ENCODE data around the gene NRM.

NRM gene

DNA sequence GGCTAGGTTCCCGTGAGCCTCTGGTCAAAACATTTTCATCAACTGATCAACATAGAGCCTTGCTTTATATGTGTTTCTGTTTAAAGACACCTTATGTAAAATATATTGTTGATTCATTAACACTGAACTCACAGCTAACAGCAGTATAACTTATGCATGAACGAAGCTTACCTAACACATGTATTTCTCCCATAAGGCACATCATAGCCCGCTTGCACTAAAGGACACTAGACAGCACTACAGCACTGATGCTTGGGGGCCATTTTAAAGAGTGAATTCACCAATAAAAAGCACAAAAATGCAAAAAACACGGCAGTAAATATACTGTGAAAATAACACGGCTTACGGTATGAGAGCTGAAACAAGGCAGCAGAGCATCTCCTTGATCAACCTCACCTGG, 47.7 kb upstream of the NRM start:
- Histone ChIP-seq H3K4me1 (ENCODE audit: control insufficient read depth, insufficient read depth, low read length) (no peaks in the 10 kb centered on the region), H3K9me3 (ENCODE audit: control insufficient read depth, insufficient read depth, low read depth, low read length) (no peaks in the 10 kb centered on the region), H3K36me3 (ENCODE audit: control insufficient read depth in 2 of 2, insufficient read depth in 1 of 2, low read length in 2 of 2) (peaks cover 51 to 75% of the 10 kb centered on the region in 2 experiments; a peak in 2 of 3 replicates), H3K4me3 (ENCODE audit: low read depth, low read length) (no peak overlapping the region), H3K27ac (ENCODE audit: extremely low read depth, low read depth, low read length) (no peak overlapping the region)
- CTCF ChIA-PET, result interaction anchor here (0.6 to 2.9 kb wide), 9 partner anchors 8 to 351 kb away, joined by 4 to 22 read pairs (median 5); no protein-coding TSS in a partner anchor
- POLR2A ChIA-PET, result interaction anchor here (0.7 to 1.6 kb wide), 3 partner anchors 10 to 43 kb away, joined by 3 to 5 read pairs (median 4); no protein-coding TSS in a partner anchor
- TF ChIP-seq ZNF510 (tag by site-specific recombination; IDR thresholded peaks at IDR 0.05; ENCODE audit: insufficient replicate concordance) (no peak), ZNF626 (tag by site-specific recombination; IDR thresholded peaks at IDR 0.05) (no peak), ZBTB21 (tag by site-specific recombination; IDR thresholded peaks at IDR 0.05) (no peak), ZFP3 (tag by site-specific recombination; IDR thresholded peaks at IDR 0.05; ENCODE audit: low read depth) (no peak)

DNA sequence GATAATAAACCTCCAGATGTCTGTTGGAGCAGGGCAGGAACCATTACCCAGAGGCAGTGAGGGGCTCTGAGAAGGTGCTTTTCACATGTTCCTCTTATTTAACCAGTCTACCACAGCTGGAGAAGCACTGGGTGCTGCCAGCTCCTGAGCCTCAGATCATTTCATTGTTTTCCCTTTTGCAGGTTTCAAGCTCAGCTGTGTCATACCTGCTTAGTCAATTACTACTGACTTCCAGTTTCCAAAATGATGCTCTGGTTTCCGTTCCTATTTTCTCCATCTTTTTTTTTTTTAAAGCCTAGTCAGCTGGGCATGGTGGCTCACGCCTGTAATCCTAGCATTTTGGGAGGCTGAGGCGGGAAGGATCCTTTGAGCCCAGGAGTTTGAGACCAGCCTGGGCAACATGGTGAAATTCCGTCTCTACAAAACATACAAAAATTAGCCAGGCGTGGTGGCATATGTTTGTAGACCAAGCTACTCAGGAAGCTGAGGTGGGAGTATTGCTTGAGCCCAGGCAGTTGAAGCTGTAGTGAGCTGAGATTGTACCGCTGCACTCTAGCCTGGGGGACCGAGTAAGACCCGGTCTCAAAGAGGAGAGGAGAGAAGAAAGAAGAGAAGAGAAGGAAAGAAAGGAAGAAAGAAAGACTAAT, 45.0 kb upstream of the NRM start:
- ChIA-PET POLR2A (interaction anchor here (0.6 to 1.8 kb wide), 6 partner anchors 9 to 192 kb away, joined by 3 to 7 read pairs (median 4); partner anchors contain the start of genes IER3 and MDC1), CTCF (interaction anchor here (0.7 to 1.1 kb wide), 5 partner anchors 11 to 367 kb away, joined by 3 to 4 read pairs (median 3); no protein-coding TSS in a partner anchor)
- TF ChIP-seq GLI4 (tag by site-specific recombination; IDR thresholded peaks at IDR 0.05) (no peak), GLI2 (tag by site-specific recombination; IDR thresholded peaks at IDR 0.05; ENCODE audit: borderline replicate concordance, low read depth) (no peak)
- Histone ChIP-seq H3K36me3 (ENCODE audit: control insufficient read depth in 2 of 2, insufficient read depth in 1 of 2, low read length in 2 of 2) (peaks cover 64 to 90% of the 10 kb centered on the region in 2 experiments; a peak in 2 of 3 replicates), H3K9me3 (ENCODE audit: control insufficient read depth, insufficient read depth, low read depth, low read length) (no peaks in the 10 kb centered on the region), H3K27ac (ENCODE audit: extremely low read depth, low read depth, low read length) (no peak overlapping the region), H3K4me1 (ENCODE audit: control insufficient read depth, insufficient read depth, low read length) (no peaks in the 10 kb centered on the region), H3K4me3 (ENCODE audit: low read depth, low read length) (no peak overlapping the region)

- ChIA-PET POLR2A (interaction anchor here (1.3 to 6.5 kb wide), 6 partner anchors 8 to 129 kb away, joined by 5 to 61 read pairs (median 22); partner anchors contain the start of genes FLOT1 and IER3), CTCF (interaction anchor here (0.6 to 18.7 kb wide), 27 partner anchors 7 to 355 kb away, joined by 3 to 692 read pairs (median 12); partner anchors contain the start of genes DHX16, FLOT1, MDC1 and NRM)
- Histone ChIP-seq H3K4me1 (ENCODE audit: control insufficient read depth, insufficient read depth, low read length) (peaks cover 4% of the 10 kb centered on the region), H3K36me3 (ENCODE audit: control insufficient read depth in 2 of 2, insufficient read depth in 1 of 2, low read length in 2 of 2) (peaks cover 46 to 85% of the 10 kb centered on the region in 2 experiments; a peak in 2 of 3 replicates), H3K9me3 (ENCODE audit: control insufficient read depth, insufficient read depth, low read depth, low read length) (no peaks in the 10 kb centered on the region), H3K4me3 (ENCODE audit: low read depth, low read length) (no peak overlapping the region), H3K27ac (ENCODE audit: extremely low read depth, low read depth, low read length) (no peak overlapping the region)
- 0 out of 2 replicates have a peak, but pooled peaks have one; percentile 19 for TF ChIP-seq ZNF18 (tag by site-specific recombination; IDR thresholded peaks at IDR 0.05)
- no peak for TF ChIP-seq PRDM4 (tag by site-specific recombination; IDR thresholded peaks at IDR 0.05)
Observed at GRCh38 chr6:30732237-30732943, 41.6 kb upstream of the NRM start.
